HG02852 (cell line): Measurements from ENCODE around the gene FGD3.
"Not testable (repeated sequence)": the region's sequence is repeated elsewhere in the genome, so short reads cannot be mapped to it uniquely, and the experiment has no call there.

ENCODE experiments used
- ATAC-seq: cut with Tn5 transposase; IDR thresholded peaks from one replicate; pipeline ENCODE4 v1.9.1; 2021; ENCODE audit warnings: mild to moderate bottlenecking, moderate library complexity; ENCODE audit not compliant: unreplicated experiment

FGD3 gene

GRCh38 chr9:92974761-92975755 lies 27.7 kb downstream of the FGD3 start:
- no peak for ATAC-seq

- no peak for ATAC-seq
Measured at GRCh38 chr9:92976431-92976830, 29.1 kb downstream of the FGD3 start.

GRCh38 chr9:92977279-92977678 lies 30.0 kb downstream of the FGD3 start:
- ATAC-seq, result no peak

GRCh38 chr9:92978345-92978875 lies 31.1 kb downstream of the FGD3 start:
- no peak for ATAC-seq

- no peak for ATAC-seq
Measured at GRCh38 chr9:92979283-92980056, 32.1 kb downstream of the FGD3 start.

- no peak for ATAC-seq
Measured at GRCh38 chr9:92980085-92980745, 32.9 kb downstream of the FGD3 start.

- ATAC-seq, result no peak
Measured at GRCh38 chr9:92982130-92982529, 34.8 kb downstream of the FGD3 start.

- no peak for ATAC-seq
Measured at GRCh38 chr9:92983984-92984589, 36.8 kb downstream of the FGD3 start.

- no peak for ATAC-seq
Measured at GRCh38 chr9:92984976-92985375, 37.7 kb downstream of the FGD3 start.

- ATAC-seq, result no peak
Measured at GRCh38 chr9:92986176-92987119, 39.1 kb downstream of the FGD3 start.

GRCh38 chr9:92988215-92988768 lies 41.0 kb downstream of the FGD3 start:
- ATAC-seq, result no peak

- no peak for ATAC-seq
Measured at GRCh38 chr9:92989561-92989960, 42.2 kb downstream of the FGD3 start.

GRCh38 chr9:92990461-92990860 lies 43.1 kb downstream of the FGD3 start:
- ATAC-seq, result no peak

- no peak for ATAC-seq
Measured at GRCh38 chr9:92992549-92992948, 45.2 kb downstream of the FGD3 start.

- not testable (repeated sequence) for ATAC-seq
Measured at GRCh38 chr9:92998871-92999270, 51.5 kb downstream of the FGD3 start.

- ATAC-seq, result no peak
Measured at GRCh38 chr9:93001031-93001430, 53.7 kb downstream of the FGD3 start.

GRCh38 chr9:93002700-93003099 lies 55.4 kb downstream of the FGD3 start:
- no peak for ATAC-seq

- no peak for ATAC-seq
Measured at GRCh38 chr9:93003552-93004407, 56.5 kb downstream of the FGD3 start.
